Measurements from ENCODE around the gene SRBD1.

- TF ChIP-seq CTCF (conservative IDR thresholded peaks at IDR 0.05 in 1 of 2, IDR thresholded peaks at IDR 0.05 in 1 of 2; ENCODE audit: extremely low read depth in 1 of 2, insufficient read depth in 1 of 2, low read depth in 1 of 2, low read length in 2 of 2): no peak
- TF ChIP-seq EZH2 (IDR thresholded peaks at IDR 0.05; ENCODE audit: borderline replicate concordance, low read length): no peak
Measured at GRCh38 chr2:45616658-45617411, 5.8 kb upstream of the SRBD1 start.
